Liver (tissue), 9 donors: ENCODE measurements around the gene TESMIN. TPM values are rescaled to one million over a fixed set of nuclear protein-coding genes. Genes with fewer than 3 reads are reported as not detected.

Source experiments
- DNase-seq: peaks from one replicate; pipeline ENCODE4 v3.0.0-alpha.2; 2017; ENCODE audit warnings: low spot score
- H3K27ac ChIP-seq, 2 donors: one replicate each; pipeline ENCODE4 v1.7.0; 2013; ENCODE audit warnings: inconsistent platforms in 2 of 2, low read length in 2 of 2, control low read depth in 1 of 2, low read depth in 1 of 2, mild to moderate bottlenecking in 1 of 2
- H3K27me3 ChIP-seq, 4 donors: one replicate each; pipeline versions ENCODE4 v1.6.1 to v1.7.0; 2013; ENCODE audit warnings: low read length in 3 of 4, inconsistent platforms in 1 of 4, mild to moderate bottlenecking in 1 of 4, moderate library complexity in 1 of 4; ENCODE audit not compliant: control insufficient read depth in 4 of 4, insufficient read depth in 4 of 4
- H3K36me3 ChIP-seq, 4 donors: one replicate each; pipeline versions ENCODE4 v1.6.1 to v1.7.0; 2013; ENCODE audit warnings: low read length in 3 of 4, mild to moderate bottlenecking in 3 of 4, low read depth in 1 of 4, moderate library complexity in 1 of 4; ENCODE audit not compliant: control insufficient read depth in 4 of 4, insufficient read depth in 3 of 4
- H3K4me1 ChIP-seq, 4 donors: one replicate each; pipeline versions ENCODE4 v1.6.1 to v1.7.0; 2013; ENCODE audit warnings: low read length in 3 of 4, mild to moderate bottlenecking in 3 of 4, moderate library complexity in 1 of 4; ENCODE audit not compliant: control insufficient read depth in 4 of 4, insufficient read depth in 4 of 4
- H3K4me3 ChIP-seq, 3 donors: one replicate each; pipeline versions ENCODE4 v1.6.1 to v1.7.0; 2013; ENCODE audit warnings: low read length in 3 of 3, control low read depth in 1 of 3, low read depth in 1 of 3, mild to moderate bottlenecking in 1 of 3
- H3K9ac ChIP-seq, 2 donors: one replicate each; pipeline ENCODE4 v1.7.0; 2013; ENCODE audit warnings: low read length in 2 of 2, mild to moderate bottlenecking in 2 of 2, moderate library complexity in 2 of 2, control low read depth in 1 of 2, low read depth in 1 of 2
- H3K9me3 ChIP-seq, 4 donors: one replicate each; pipeline versions ENCODE4 v1.6.1 to v1.7.0; 2013; ENCODE audit warnings: low read length in 3 of 4; ENCODE audit not compliant: control insufficient read depth in 4 of 4
- CTCF ChIP-seq: fragments of 150-350 bp; IDR thresholded peaks from 2 replicates; pipeline ENCODE4 v1.5.1; 2017; ENCODE audit warnings: improper control_type of control experiment, low read depth, low read length; ENCODE audit not compliant: missing input control
- EGR1 ChIP-seq, 2 donors: IDR thresholded peaks; 2 replicates each; pipeline ENCODE4 v1.6.1; 2016 to 2018; ENCODE audit warnings: antibody characterized with exemption in 2 of 2, low read depth in 2 of 2
- FOXA1 ChIP-seq: IDR thresholded peaks from 2 replicates; pipeline ENCODE4 v1.6.1; 2016; ENCODE audit warnings: antibody characterized with exemption
- FOXA2 ChIP-seq: IDR thresholded peaks from 2 replicates; pipeline ENCODE4 v1.6.1; 2016; ENCODE audit warnings: antibody characterized with exemption
- GABPA ChIP-seq, 2 donors: IDR thresholded peaks in 1 of 2; conservative IDR thresholded peaks in 1 of 2; 2 replicates each; pipeline ENCODE4 v1.6.1; 2016; ENCODE audit warnings: antibody characterized with exemption in 2 of 2, mild to moderate bottlenecking in 1 of 2, moderate library complexity in 1 of 2
- HNF4G ChIP-seq: IDR thresholded peaks from 2 replicates; pipeline ENCODE4 v1.6.1; 2016; ENCODE audit warnings: antibody characterized with exemption
- JUND ChIP-seq, 2 donors: IDR thresholded peaks; 2 replicates each; pipeline ENCODE4 v1.6.1; 2016; ENCODE audit warnings: antibody characterized with exemption in 2 of 2
- NR2F2 ChIP-seq: IDR thresholded peaks from 2 replicates; pipeline ENCODE4 v1.6.1; 2016; ENCODE audit warnings: antibody characterized with exemption
- RAD21 ChIP-seq, 2 donors: IDR thresholded peaks; 2 replicates each; pipeline ENCODE4 v1.6.1; 2016; ENCODE audit warnings: antibody characterized with exemption in 2 of 2, mild to moderate bottlenecking in 2 of 2
- RXRA ChIP-seq, 2 donors: IDR thresholded peaks; 2 replicates each; pipeline ENCODE4 v1.6.1; 2017 to 2018; ENCODE audit warnings: antibody characterized with exemption in 2 of 2, mild to moderate bottlenecking in 1 of 2
- SP1 ChIP-seq: IDR thresholded peaks from 2 replicates; pipeline ENCODE4 v1.6.1; 2018; ENCODE audit warnings: antibody characterized with exemption, mild to moderate bottlenecking
- TAF1 ChIP-seq: conservative IDR thresholded peaks from 2 replicates; pipeline ENCODE4 v1.6.1; 2016; ENCODE audit warnings: antibody characterized with exemption, mild to moderate bottlenecking
- YY1 ChIP-seq: IDR thresholded peaks from 2 replicates; pipeline ENCODE4 v1.6.1; 2016; ENCODE audit warnings: antibody characterized with exemption, mild to moderate bottlenecking
- WGBS: extraction: QIAGEN DNeasy Blood & Tissue Kit; methylation state at CpG from one replicate; pipeline ENCODE4 v1.1.7; 2013; 5-methylcytosine and 5-hydroxymethylcytosine counted together
- polyA plus RNA-seq, 2 donors: library from polyadenylated mRNA; stranded (reverse) in 1 of 2; unstranded in 1 of 2; fragments of 200-250 nt in 1 of 2; fragments of >200 nt in 1 of 2; fragmentation: Nextera tagmentation in 1 of 2; extraction: Ambion mirVana in 1 of 2; gene quantifications; one replicate each; pipeline versions ENCODE4 v1.2.1 to v1.2.3, GENCODE V29; 2013 to 2015
- total RNA-seq, 2 donors: library from RNA; depleted of rRNA; stranded (reverse); fragments of >200 nt; gene quantifications; one replicate each; pipeline ENCODE4 v1.2.3, GENCODE V29; 2014
- TF ChIP-seq, protein P1 (sequence below): IDR thresholded peaks from 2 replicates; pipeline ENCODE4 v1.6.1; 2016; ENCODE audit warnings: antibody characterized with exemption
- TF ChIP-seq, protein P2 (sequence below): IDR thresholded peaks from 2 replicates; pipeline ENCODE4 v1.6.1; 2016; ENCODE audit warnings: antibody characterized with exemption
- TF ChIP-seq, protein P3 (sequence below): IDR thresholded peaks from 2 replicates; pipeline ENCODE4 v1.6.1; 2016; ENCODE audit warnings: antibody characterized with exemption, mild to moderate bottlenecking
- donor health status: healthy.
- donor health status: healthy.
- donor health status: healthy.
- donor health status: healthy.
- donor health status: healthy.

TESMIN gene
- total and polyA plus RNA-seq, 4 donors = 0.27 to 2.5 (median 0.62) TPM

DNA sequence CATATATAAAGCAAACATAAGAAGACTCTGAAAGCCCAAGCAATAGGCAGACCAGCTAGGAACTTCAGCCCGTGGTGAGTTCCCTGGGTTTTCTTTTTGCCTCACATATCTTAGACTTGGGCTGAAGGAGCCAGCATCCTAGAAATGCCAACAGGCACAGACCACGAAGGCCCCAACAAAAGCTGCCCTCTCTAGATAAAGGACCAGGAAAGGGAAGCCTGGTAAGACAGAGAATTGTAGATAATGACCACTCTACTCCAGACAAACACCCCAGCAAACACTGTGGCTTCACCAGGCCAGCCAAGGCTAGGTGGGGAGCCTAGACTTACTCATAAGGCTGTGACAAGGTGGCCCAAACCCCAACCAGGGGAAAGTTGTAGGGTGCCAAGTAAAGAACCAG, 55.8 kb downstream of the TESMIN start:
- WGBS = 65% methylated on average over 2 of the region's 2 CpGs
- H3K27me3 ChIP-seq = no peaks in the 10 kb centered on the region
- TF ChIP-seq, protein P1, sequence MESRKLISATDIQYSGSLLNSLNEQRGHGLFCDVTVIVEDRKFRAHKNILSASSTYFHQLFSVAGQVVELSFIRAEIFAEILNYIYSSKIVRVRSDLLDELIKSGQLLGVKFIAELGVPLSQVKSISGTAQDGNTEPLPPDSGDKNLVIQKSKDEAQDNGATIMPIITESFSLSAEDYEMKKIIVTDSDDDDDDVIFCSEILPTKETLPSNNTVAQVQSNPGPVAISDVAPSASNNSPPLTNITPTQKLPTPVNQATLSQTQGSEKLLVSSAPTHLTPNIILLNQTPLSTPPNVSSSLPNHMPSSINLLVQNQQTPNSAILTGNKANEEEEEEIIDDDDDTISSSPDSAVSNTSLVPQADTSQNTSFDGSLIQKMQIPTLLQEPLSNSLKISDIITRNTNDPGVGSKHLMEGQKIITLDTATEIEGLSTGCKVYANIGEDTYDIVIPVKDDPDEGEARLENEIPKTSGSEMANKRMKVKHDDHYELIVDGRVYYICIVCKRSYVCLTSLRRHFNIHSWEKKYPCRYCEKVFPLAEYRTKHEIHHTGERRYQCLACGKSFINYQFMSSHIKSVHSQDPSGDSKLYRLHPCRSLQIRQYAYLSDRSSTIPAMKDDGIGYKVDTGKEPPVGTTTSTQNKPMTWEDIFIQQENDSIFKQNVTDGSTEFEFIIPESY = no peak
- no peak for TF ChIP-seq RAD21 (IDR thresholded peaks at IDR 0.05)
- no peak for TF ChIP-seq EGR1 (IDR thresholded peaks at IDR 0.05; ENCODE audit: low read depth in 2 of 2)
- no peak for TF ChIP-seq SP1
- no peak for TF ChIP-seq JUND (IDR thresholded peaks at IDR 0.05)
- no peak for TF ChIP-seq YY1
- TF ChIP-seq, protein P2, sequence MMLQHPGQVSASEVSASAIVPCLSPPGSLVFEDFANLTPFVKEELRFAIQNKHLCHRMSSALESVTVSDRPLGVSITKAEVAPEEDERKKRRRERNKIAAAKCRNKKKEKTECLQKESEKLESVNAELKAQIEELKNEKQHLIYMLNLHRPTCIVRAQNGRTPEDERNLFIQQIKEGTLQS = no peak
- no peak for TF ChIP-seq GABPA (IDR thresholded peaks at IDR 0.05 in 1 of 2, conservative IDR thresholded peaks at IDR 0.05 in 1 of 2)
- no peak for TF ChIP-seq HNF4G
- no peak for TF ChIP-seq RXRA (IDR thresholded peaks at IDR 0.05)
- TF ChIP-seq FOXA1 = no peak
- TF ChIP-seq, protein P3, sequence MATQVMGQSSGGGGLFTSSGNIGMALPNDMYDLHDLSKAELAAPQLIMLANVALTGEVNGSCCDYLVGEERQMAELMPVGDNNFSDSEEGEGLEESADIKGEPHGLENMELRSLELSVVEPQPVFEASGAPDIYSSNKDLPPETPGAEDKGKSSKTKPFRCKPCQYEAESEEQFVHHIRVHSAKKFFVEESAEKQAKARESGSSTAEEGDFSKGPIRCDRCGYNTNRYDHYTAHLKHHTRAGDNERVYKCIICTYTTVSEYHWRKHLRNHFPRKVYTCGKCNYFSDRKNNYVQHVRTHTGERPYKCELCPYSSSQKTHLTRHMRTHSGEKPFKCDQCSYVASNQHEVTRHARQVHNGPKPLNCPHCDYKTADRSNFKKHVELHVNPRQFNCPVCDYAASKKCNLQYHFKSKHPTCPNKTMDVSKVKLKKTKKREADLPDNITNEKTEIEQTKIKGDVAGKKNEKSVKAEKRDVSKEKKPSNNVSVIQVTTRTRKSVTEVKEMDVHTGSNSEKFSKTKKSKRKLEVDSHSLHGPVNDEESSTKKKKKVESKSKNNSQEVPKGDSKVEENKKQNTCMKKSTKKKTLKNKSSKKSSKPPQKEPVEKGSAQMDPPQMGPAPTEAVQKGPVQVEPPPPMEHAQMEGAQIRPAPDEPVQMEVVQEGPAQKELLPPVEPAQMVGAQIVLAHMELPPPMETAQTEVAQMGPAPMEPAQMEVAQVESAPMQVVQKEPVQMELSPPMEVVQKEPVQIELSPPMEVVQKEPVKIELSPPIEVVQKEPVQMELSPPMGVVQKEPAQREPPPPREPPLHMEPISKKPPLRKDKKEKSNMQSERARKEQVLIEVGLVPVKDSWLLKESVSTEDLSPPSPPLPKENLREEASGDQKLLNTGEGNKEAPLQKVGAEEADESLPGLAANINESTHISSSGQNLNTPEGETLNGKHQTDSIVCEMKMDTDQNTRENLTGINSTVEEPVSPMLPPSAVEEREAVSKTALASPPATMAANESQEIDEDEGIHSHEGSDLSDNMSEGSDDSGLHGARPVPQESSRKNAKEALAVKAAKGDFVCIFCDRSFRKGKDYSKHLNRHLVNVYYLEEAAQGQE = no peak
- H3K27ac ChIP-seq = no peak overlapping the region
- H3K4me3 ChIP-seq = no peak overlapping the region
- H3K9me3 ChIP-seq = no peaks in the 10 kb centered on the region
- DNase-seq = no peak
- H3K9ac ChIP-seq = no peak overlapping the region
- H3K4me1 ChIP-seq = no peaks in the 10 kb centered on the region
- H3K36me3 ChIP-seq = no peaks in the 10 kb centered on the region

DNA sequence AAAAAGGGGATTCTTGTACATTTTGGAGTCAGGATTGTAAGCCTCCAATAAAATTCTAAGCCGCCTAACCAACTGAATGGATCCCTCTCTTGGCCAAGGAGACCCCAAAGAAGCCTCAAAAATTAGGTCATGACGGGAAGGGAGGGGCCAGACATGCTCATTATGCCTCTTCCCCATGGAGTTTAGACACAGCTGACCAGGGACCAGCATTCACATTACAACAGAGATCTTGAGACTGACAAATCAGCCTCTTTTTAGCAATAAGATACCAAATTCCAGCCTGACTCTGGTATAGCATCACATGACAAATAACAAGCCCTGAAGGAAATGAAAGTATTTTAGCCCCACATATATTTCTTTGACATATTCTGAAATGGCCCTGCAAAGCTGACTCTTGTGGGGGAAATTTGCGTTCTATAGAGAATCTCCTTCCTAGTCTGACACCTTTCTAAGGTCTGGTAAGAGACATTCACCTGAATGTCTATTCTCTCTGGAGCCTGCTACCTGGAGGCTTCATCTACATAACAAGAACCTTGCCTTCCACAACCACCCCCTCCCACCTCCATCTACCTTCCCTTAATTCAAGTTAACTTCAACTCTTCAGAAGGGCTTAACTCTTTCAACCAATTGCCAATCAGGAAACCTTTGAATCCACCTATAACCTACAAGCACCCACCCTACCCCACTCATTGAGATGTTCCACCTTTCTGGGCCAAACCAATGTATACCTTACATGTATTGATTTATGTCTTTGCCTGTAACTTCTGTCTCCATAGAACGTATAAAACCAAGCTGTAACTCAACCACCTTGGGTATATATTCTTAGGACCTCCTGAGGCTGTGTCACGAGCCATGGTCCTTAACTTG, 56.7 kb downstream of the TESMIN start:
- no peak overlapping the region for H3K27ac ChIP-seq
- TF ChIP-seq SP1 (no peak), CTCF (no peak), HNF4G (no peak), FOXA2 (no peak), RAD21 (IDR thresholded peaks at IDR 0.05) (no peak), TAF1 (no peak), FOXA1 (no peak), EGR1 (IDR thresholded peaks at IDR 0.05; ENCODE audit: low read depth in 2 of 2) (no peak), NR2F2 (no peak), GABPA (IDR thresholded peaks at IDR 0.05 in 1 of 2, conservative IDR thresholded peaks at IDR 0.05 in 1 of 2) (no peak), JUND (IDR thresholded peaks at IDR 0.05) (no peak)
- TF ChIP-seq, protein P3 = no peak
- TF ChIP-seq, protein P2 = no peak
- TF ChIP-seq, protein P1 = no peak

More for the DNA sequence above, 56.7 kb downstream of the TESMIN start:
- no peak for DNase-seq
- WGBS = 77% methylated on average over 5 of the region's 5 CpGs
- Histone ChIP-seq H3K36me3 (no peaks in the 10 kb centered on the region), H3K9me3 (no peaks in the 10 kb centered on the region), H3K9ac (no peak overlapping the region), H3K4me1 (no peaks in the 10 kb centered on the region), H3K4me3 (no peak overlapping the region), H3K27me3 (no peaks in the 10 kb centered on the region)
